Measurements from ENCODE around the gene SNRPA.
"Not testable (repeated sequence)": the region's sequence is repeated elsewhere in the genome, so short reads cannot be mapped to it uniquely, and the experiment has no call there.

The SNRPA gene

GRCh38 chr19:40808497-40808896 lies 57.5 kb downstream of the SNRPA start:
- Histone ChIP-seq H4K91ac (ENCODE audit: low read depth, low read length, poor library complexity) (no peak overlapping the region), H3K27ac (replicated peaks; ENCODE audit: low read length) (no peak overlapping the region)
- no CpG with 5 or more reads among the region's 5 CpGs for WGBS, 2 donors (ENCODE audit: extremely low coverage in 2 of 2, insufficient read length in 2 of 2, insufficient replicate concordance in 1 of 2)

GRCh38 chr19:40809358-40810086 lies 58.5 kb downstream of the SNRPA start:
- peaks cover 11% of the 10 kb centered on the region for H3K79me1 ChIP-seq (ENCODE audit: low read depth, low read length)
- H2AFZ ChIP-seq (ENCODE audit: low read length), result no peak overlapping the region
- H2BK15ac ChIP-seq (ENCODE audit: low read length), result no peak overlapping the region
- no peaks in the 10 kb centered on the region for H3K27me3 ChIP-seq (ENCODE audit: control insufficient read depth in 3 of 3, insufficient read depth in 3 of 3, low read depth in 1 of 3, low read length in 3 of 3)
- H4K91ac ChIP-seq (ENCODE audit: low read depth, low read length, poor library complexity), result no peak overlapping the region
- no CpG with 5 or more reads among the region's 39 CpGs for WGBS, 2 donors (ENCODE audit: extremely low coverage in 2 of 2, insufficient read length in 2 of 2, insufficient replicate concordance in 1 of 2)
- no peak overlapping the region for H3K4me3 ChIP-seq (ENCODE audit: low read length in 2 of 2)
- H3K4me2 ChIP-seq (ENCODE audit: insufficient read depth, low read length, poor library complexity, severe bottlenecking), result no peak overlapping the region
- H2AK5ac ChIP-seq (ENCODE audit: low read depth, low read length), result no peak overlapping the region
- H3K9ac ChIP-seq (ENCODE audit: low read depth, low read length, poor library complexity), result peak overlapping the region; percentile 71
- H3K4ac ChIP-seq (ENCODE audit: low read length), result no peak overlapping the region
- no peak overlapping the region for H3K18ac ChIP-seq (ENCODE audit: low read length)
- no peaks in the 10 kb centered on the region for H3K9me3 ChIP-seq (replicated peaks in 1 of 2; ENCODE audit: control insufficient read depth in 2 of 2, insufficient read depth in 1 of 2, low read depth in 1 of 2, low read length in 2 of 2)
- peaks cover 23 to 51% of the 10 kb centered on the region in 2 donors for H3K36me3 ChIP-seq (replicated peaks in 1 of 2; ENCODE audit: control insufficient read depth in 2 of 2, insufficient read depth in 2 of 2, low read length in 2 of 2)
- no peak overlapping the region for H2BK12ac ChIP-seq (ENCODE audit: low read length)
- no peak for DNase-seq (ENCODE audit: low spot score)
- H3K27ac ChIP-seq (replicated peaks; ENCODE audit: low read length), result no peak overlapping the region
- H3K4me1 ChIP-seq (ENCODE audit: control insufficient read depth in 2 of 2, insufficient read depth in 1 of 2, low read depth in 1 of 2, low read length in 2 of 2), result peaks cover 27 to 34% of the 10 kb centered on the region in 2 donors
- H4K8ac ChIP-seq (ENCODE audit: low read depth, low read length), result no peak overlapping the region
- no peak overlapping the region for H2BK120ac ChIP-seq (ENCODE audit: low read depth, low read length)
- H3K23ac ChIP-seq (ENCODE audit: low read depth, low read length, poor library complexity), result peak overlapping the region; percentile 50
- H2BK5ac ChIP-seq (ENCODE audit: low read length), result no peak overlapping the region
- H3K14ac ChIP-seq (ENCODE audit: low read length), result no peak overlapping the region

More at GRCh38 chr19:40808497-40808896, 57.5 kb downstream of the SNRPA start:
- Histone ChIP-seq H2BK12ac (ENCODE audit: low read length) (no peak overlapping the region), H2BK5ac (ENCODE audit: low read length) (no peak overlapping the region), H2AFZ (ENCODE audit: low read length) (no peak overlapping the region), H3K4me2 (ENCODE audit: insufficient read depth, low read length, poor library complexity, severe bottlenecking) (no peak overlapping the region), H3K36me3 (replicated peaks in 1 of 2; ENCODE audit: control insufficient read depth in 2 of 2, insufficient read depth in 2 of 2, low read length in 2 of 2) (peaks cover 33 to 61% of the 10 kb centered on the region in 2 donors), H2BK15ac (ENCODE audit: low read length) (no peak overlapping the region), H2BK120ac (ENCODE audit: low read depth, low read length) (no peak overlapping the region), H3K9me3 (replicated peaks in 1 of 2; ENCODE audit: control insufficient read depth in 2 of 2, insufficient read depth in 1 of 2, low read depth in 1 of 2, low read length in 2 of 2) (no peaks in the 10 kb centered on the region), H2AK5ac (ENCODE audit: low read depth, low read length) (no peak overlapping the region), H3K79me1 (ENCODE audit: low read depth, low read length) (peaks cover 13% of the 10 kb centered on the region), H3K14ac (ENCODE audit: low read length) (no peak overlapping the region), H3K9ac (ENCODE audit: low read depth, low read length, poor library complexity) (peak overlapping the region; percentile 18), H3K27me3 (ENCODE audit: control insufficient read depth in 3 of 3, insufficient read depth in 3 of 3, low read depth in 1 of 3, low read length in 3 of 3) (no peaks in the 10 kb centered on the region), H3K18ac (ENCODE audit: low read length) (no peak overlapping the region), H3K4ac (ENCODE audit: low read length) (no peak overlapping the region), H3K4me3 (ENCODE audit: low read length in 2 of 2) (no peak overlapping the region), H3K4me1 (ENCODE audit: control insufficient read depth in 2 of 2, insufficient read depth in 1 of 2, low read depth in 1 of 2, low read length in 2 of 2) (peaks cover 27 to 37% of the 10 kb centered on the region in 2 donors), H3K23ac (ENCODE audit: low read depth, low read length, poor library complexity) (peak overlapping the region; percentile 3), H4K8ac (ENCODE audit: low read depth, low read length) (no peak overlapping the region)
- DNase-seq (ENCODE audit: low spot score), result no peak

GRCh38 chr19:40810160-40810559 lies 59.2 kb downstream of the SNRPA start:
- no peak overlapping the region for H3K4me2 ChIP-seq (ENCODE audit: insufficient read depth, low read length, poor library complexity, severe bottlenecking)
- H3K79me1 ChIP-seq (ENCODE audit: low read depth, low read length), result peaks cover 7% of the 10 kb centered on the region
- peaks cover 19 to 45% of the 10 kb centered on the region in 2 donors for H3K36me3 ChIP-seq (replicated peaks in 1 of 2; ENCODE audit: control insufficient read depth in 2 of 2, insufficient read depth in 2 of 2, low read length in 2 of 2)
- no peak overlapping the region for H2BK120ac ChIP-seq (ENCODE audit: low read depth, low read length)
- H3K27me3 ChIP-seq (ENCODE audit: control insufficient read depth in 3 of 3, insufficient read depth in 3 of 3, low read depth in 1 of 3, low read length in 3 of 3), result no peaks in the 10 kb centered on the region
- no peak overlapping the region for H3K14ac ChIP-seq (ENCODE audit: low read length)
- no peak overlapping the region for H4K8ac ChIP-seq (ENCODE audit: low read depth, low read length)
- no peak overlapping the region for H3K18ac ChIP-seq (ENCODE audit: low read length)
- DNase-seq (ENCODE audit: low spot score), result no peak
- H2AFZ ChIP-seq (ENCODE audit: low read length), result peak overlapping the region; percentile 83
- H3K23ac ChIP-seq (ENCODE audit: low read depth, low read length, poor library complexity), result no peak overlapping the region
- H3K27ac ChIP-seq (replicated peaks; ENCODE audit: low read length), result no peak overlapping the region
- no peak overlapping the region for H2BK12ac ChIP-seq (ENCODE audit: low read length)
- H4K91ac ChIP-seq (ENCODE audit: low read depth, low read length, poor library complexity), result no peak overlapping the region
- peaks cover 27 to 28% of the 10 kb centered on the region in 2 donors for H3K4me1 ChIP-seq (ENCODE audit: control insufficient read depth in 2 of 2, insufficient read depth in 1 of 2, low read depth in 1 of 2, low read length in 2 of 2)
- no CpG with 5 or more reads among the region's 14 CpGs for WGBS, 2 donors (ENCODE audit: extremely low coverage in 2 of 2, insufficient read length in 2 of 2, insufficient replicate concordance in 1 of 2)
- H3K9ac ChIP-seq (ENCODE audit: low read depth, low read length, poor library complexity), result no peak overlapping the region
- no peak overlapping the region for H2BK15ac ChIP-seq (ENCODE audit: low read length)
- H3K9me3 ChIP-seq (replicated peaks in 1 of 2; ENCODE audit: control insufficient read depth in 2 of 2, insufficient read depth in 1 of 2, low read depth in 1 of 2, low read length in 2 of 2), result no peaks in the 10 kb centered on the region
- peak overlapping the region in 1 of 2 donors; percentile 30 for H3K4me3 ChIP-seq (ENCODE audit: low read length in 2 of 2)
- no peak overlapping the region for H2BK5ac ChIP-seq (ENCODE audit: low read length)
- H2AK5ac ChIP-seq (ENCODE audit: low read depth, low read length), result no peak overlapping the region
- no peak overlapping the region for H3K4ac ChIP-seq (ENCODE audit: low read length)

- not testable (repeated sequence) for H3K9me3 ChIP-seq (replicated peaks in 1 of 2; ENCODE audit: control insufficient read depth in 2 of 2, insufficient read depth in 1 of 2, low read depth in 1 of 2, low read length in 2 of 2); H4K91ac ChIP-seq (ENCODE audit: low read depth, low read length, poor library complexity); H3K27me3 ChIP-seq (ENCODE audit: control insufficient read depth in 3 of 3, insufficient read depth in 3 of 3, low read depth in 1 of 3, low read length in 3 of 3); H2BK5ac ChIP-seq (ENCODE audit: low read length); H2BK12ac ChIP-seq (ENCODE audit: low read length); H3K14ac ChIP-seq (ENCODE audit: low read length); H2BK120ac ChIP-seq (ENCODE audit: low read depth, low read length); H3K4ac ChIP-seq (ENCODE audit: low read length); H2BK15ac ChIP-seq (ENCODE audit: low read length); H4K8ac ChIP-seq (ENCODE audit: low read depth, low read length); H2AK5ac ChIP-seq (ENCODE audit: low read depth, low read length); H3K79me1 ChIP-seq (ENCODE audit: low read depth, low read length)
- Histone ChIP-seq H3K27ac (replicated peaks; ENCODE audit: low read length) (peak overlapping the region; percentile 76), H3K18ac (ENCODE audit: low read length) (peak overlapping the region; percentile 74), H3K4me2 (ENCODE audit: insufficient read depth, low read length, poor library complexity, severe bottlenecking) (peak overlapping the region; percentile 78), H2AFZ (ENCODE audit: low read length) (peak overlapping the region; percentile 83), H3K36me3 (replicated peaks in 1 of 2; ENCODE audit: control insufficient read depth in 2 of 2, insufficient read depth in 2 of 2, low read length in 2 of 2) (peaks cover 19 to 38% of the 10 kb centered on the region in 2 donors), H3K23ac (ENCODE audit: low read depth, low read length, poor library complexity) (peak overlapping the region; percentile 34), H3K9ac (ENCODE audit: low read depth, low read length, poor library complexity) (peak overlapping the region; percentile 78), H3K4me3 (ENCODE audit: low read length in 2 of 2) (peak overlapping the region; percentile 37 to 74), H3K4me1 (ENCODE audit: control insufficient read depth in 2 of 2, insufficient read depth in 1 of 2, low read depth in 1 of 2, low read length in 2 of 2) (peaks cover 23 to 25% of the 10 kb centered on the region in 2 donors)
- peak; percentile 79 for DNase-seq (ENCODE audit: low spot score)
- WGBS, 2 donors (ENCODE audit: extremely low coverage in 2 of 2, insufficient read length in 2 of 2, insufficient replicate concordance in 1 of 2), result no CpG with 5 or more reads among the region's 65 CpGs
These were observed 59.8 kb downstream of the SNRPA start for GRCh38 chr19:40810649-40811408.

Data from neuronal stem cell (in vitro differentiated cells).